ENCODE data around the gene EHD2.
"Not testable (repeated sequence)": the region's sequence is repeated elsewhere in the genome, so short reads cannot be mapped to it uniquely, and the experiment has no call there.

The EHD2 gene

DNA sequence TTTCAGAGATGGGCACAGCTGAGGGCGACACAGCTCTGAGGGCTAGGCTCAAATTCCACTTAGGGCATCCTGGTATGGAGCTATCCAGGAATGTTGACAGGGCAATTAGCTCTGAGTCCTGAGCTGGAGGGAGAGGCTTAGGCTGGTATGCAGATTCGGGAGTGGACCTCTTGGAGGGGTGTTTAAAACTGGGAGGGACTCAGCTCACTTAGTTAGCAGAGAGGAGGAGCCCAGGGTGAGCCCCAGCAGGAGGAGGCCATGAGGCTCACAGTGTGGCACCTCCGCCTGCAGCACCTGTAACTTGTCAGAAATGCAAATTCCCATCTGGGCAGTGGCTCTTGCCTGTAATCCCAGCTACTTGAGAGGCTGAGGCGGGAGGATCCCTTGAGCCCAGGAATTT is 21.9 kb downstream of the EHD2 start:
- peaks cover 3% of the 10 kb centered on the region for H3K27me3 Mint-ChIP-seq (ENCODE audit: low read depth)
- DNase-seq (ENCODE audit: low spot score) = no peak
- H3K4me1 Mint-ChIP-seq (ENCODE audit: low read depth) = peaks cover 3% of the 10 kb centered on the region
- no peaks in the 10 kb centered on the region for H3K36me3 Mint-ChIP-seq (ENCODE audit: low read depth)
- no peak overlapping the region for H3K27ac Mint-ChIP-seq
- no peaks in the 10 kb centered on the region for H3K9me3 Mint-ChIP-seq
- no peak overlapping the region for H3K4me3 Mint-ChIP-seq

DNA sequence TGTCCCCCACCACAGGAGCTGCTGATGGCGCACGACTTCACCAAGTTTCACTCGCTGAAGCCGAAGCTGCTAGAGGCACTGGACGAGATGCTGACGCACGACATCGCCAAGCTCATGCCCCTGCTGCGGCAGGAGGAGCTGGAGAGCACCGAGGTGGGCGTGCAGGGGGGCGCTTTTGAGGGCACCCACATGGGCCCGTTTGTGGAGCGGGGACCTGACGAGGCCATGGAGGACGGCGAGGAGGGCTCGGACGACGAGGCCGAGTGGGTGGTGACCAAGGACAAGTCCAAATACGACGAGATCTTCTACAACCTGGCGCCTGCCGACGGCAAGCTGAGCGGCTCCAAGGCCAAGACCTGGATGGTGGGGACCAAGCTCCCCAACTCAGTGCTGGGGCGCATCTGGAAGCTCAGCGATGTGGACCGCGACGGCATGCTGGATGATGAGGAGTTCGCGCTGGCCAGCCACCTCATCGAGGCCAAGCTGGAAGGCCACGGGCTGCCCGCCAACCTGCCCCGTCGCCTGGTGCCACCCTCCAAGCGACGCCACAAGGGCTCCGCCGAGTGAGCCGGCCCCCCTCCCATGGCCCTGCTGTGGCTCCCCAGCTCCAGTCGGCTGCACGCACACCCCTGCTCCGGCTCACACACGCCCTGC is 27.8 kb downstream of the EHD2 start:
- H3K4me1 Mint-ChIP-seq (ENCODE audit: low read depth) = peaks cover 7% of the 10 kb centered on the region
- peaks cover 3% of the 10 kb centered on the region for H3K36me3 Mint-ChIP-seq (ENCODE audit: low read depth)
- H3K4me3 Mint-ChIP-seq = no peak overlapping the region
- no peak for DNase-seq (ENCODE audit: low spot score)
- H3K27ac Mint-ChIP-seq = no peak overlapping the region
- no peaks in the 10 kb centered on the region for H3K27me3 Mint-ChIP-seq (ENCODE audit: low read depth)
- H3K9me3 Mint-ChIP-seq = no peaks in the 10 kb centered on the region

DNA sequence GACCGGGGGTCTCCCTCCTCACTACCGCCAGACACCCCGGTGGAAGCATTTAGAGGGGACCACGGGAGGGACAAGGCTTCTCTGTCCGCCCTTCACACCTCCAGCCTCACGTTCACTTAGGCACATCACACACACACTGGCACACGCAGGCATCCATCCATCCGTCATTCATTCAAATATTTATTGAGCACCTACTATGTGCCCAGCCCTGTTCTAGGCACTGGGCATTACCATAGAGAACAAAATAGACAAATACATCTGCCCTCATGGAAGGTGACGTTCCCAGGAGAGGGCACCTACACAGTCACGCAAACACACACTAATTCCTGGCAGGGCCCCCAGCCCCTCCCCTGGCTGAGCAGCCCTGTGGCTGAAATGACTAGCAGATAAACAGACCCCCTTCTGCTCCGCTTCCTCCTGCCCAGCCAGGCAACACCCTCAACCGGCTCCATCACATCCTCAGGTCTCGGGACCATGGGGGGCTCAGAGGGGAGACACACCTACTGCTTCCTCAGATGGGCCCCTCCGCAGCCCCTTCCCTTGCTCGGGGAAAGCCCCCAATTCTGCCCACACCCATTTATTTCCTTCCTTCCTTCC is 28.4 kb downstream of the EHD2 start:
- peaks cover 8% of the 10 kb centered on the region for H3K4me1 Mint-ChIP-seq (ENCODE audit: low read depth)
- no peaks in the 10 kb centered on the region for H3K27me3 Mint-ChIP-seq (ENCODE audit: low read depth)
- peak overlapping the region; percentile 8 for H3K4me3 Mint-ChIP-seq
- DNase-seq (ENCODE audit: low spot score) = no peak
- peaks cover 3% of the 10 kb centered on the region for H3K36me3 Mint-ChIP-seq (ENCODE audit: low read depth)
- H3K27ac Mint-ChIP-seq = no peak overlapping the region
- H3K9me3 Mint-ChIP-seq = no peaks in the 10 kb centered on the region

DNA sequence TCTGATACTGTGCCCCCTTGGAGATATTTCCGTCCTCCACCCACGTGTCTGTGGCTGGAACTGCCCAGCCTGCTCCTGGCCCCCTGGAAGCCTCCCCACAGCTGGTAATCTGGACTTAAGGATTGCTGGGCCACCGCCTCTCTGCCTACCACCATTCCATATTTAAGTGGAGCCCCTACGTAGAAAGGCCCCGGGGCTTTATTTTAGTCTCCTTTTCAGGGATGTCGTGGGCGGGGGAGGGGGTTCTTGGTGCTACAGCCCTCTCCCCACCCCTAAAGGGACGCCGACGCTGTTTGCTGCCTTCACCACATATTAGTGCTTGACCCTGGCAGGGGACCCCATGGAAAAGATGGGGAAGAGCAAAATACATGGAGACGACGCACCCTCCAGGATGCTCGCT is 29.4 kb downstream of the EHD2 start:
- no peak overlapping the region for H3K27ac Mint-ChIP-seq
- no peaks in the 10 kb centered on the region for H3K9me3 Mint-ChIP-seq

DNA sequence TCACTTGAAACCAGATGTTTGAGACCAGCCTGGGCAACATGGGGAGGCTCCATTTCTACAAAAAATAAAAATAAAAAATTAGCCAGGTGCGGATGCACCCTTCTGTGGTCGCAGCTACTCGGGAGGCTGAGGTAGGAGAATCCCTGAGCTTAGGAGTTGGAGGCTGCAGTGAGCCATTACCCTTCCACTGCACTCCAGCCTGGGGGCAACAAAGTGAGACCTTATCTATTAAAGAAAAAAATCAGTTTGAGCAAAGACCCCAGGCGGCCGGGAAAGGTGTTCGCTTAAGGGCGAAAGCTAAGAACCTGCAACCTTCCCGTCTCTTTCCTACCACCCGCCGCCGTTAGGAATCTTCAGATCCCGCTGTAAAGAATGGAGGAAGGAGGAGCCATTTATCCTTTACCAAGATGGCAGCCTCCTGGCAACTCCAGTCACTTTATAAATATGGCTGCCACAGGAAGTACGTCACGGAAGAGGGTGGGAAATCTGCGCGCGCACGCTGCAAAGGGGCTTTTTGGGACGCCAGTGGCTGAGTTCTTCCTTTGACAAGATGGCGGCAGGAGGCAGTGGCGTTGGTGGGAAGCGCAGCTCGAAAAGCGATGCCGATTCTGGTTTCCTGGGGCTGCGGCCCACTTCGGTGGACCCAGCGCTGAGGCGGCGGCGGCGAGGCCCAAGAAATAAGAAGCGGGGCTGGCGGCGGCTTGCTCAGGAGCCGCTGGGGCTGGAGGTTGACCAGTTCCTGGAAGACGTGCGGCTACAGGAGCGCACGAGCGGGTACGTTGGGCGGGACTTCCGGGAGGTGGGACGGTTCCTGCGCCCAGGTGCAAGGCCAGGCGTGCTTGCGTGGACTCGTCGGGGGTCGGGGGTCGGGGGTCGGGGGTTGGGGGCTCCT is 32.0 kb downstream of the EHD2 start, which contains the start of gene NOP53:
NOP53 (plus strand) TSS at position 537 of the 892 bp plus-strand sequence; CDS start at position 551, 14 bp downstream.
- peaks cover 26% of the 10 kb centered on the region for H3K4me1 Mint-ChIP-seq (ENCODE audit: low read depth)
- H3K27me3 Mint-ChIP-seq (ENCODE audit: low read depth) = no peaks in the 10 kb centered on the region
- peaks cover 22% of the 10 kb centered on the region for H3K36me3 Mint-ChIP-seq (ENCODE audit: low read depth)
- peak within 1 kb of the TSS; percentile 95 for H3K4me3 Mint-ChIP-seq
- peak; percentile 95 for DNase-seq (ENCODE audit: low spot score)
- H3K27ac Mint-ChIP-seq = peak within 1 kb of the TSS; percentile 100
- H3K9me3 Mint-ChIP-seq = no peaks in the 10 kb centered on the region

More for the DNA sequence above, 29.4 kb downstream of the EHD2 start:
- no peak for DNase-seq (ENCODE audit: low spot score)
- Mint-ChIP-seq H3K27me3 (ENCODE audit: low read depth) (no peaks in the 10 kb centered on the region), H3K36me3 (ENCODE audit: low read depth) (peaks cover 8% of the 10 kb centered on the region), H3K4me1 (ENCODE audit: low read depth) (peaks cover 12% of the 10 kb centered on the region), H3K4me3 (peak overlapping the region; percentile 83)

DNA sequence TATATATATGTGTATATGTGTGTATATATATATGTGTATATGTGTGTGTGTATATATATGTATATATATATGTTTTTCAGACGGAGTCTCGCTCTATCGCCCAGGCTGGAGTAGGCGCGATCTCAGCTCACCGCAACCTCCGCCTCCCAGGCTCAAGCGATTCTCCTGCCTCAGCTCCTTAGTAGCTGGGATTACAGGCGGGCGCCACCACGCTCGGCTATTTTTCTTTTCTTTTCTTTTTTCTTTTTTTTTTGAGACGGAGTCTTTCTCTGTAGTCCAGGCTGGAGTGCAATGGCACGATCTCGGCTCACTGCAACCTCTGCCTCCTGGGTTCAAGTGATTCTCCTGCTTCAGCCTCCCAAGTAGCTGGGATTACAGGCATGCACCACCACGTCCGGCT is 32.9 kb downstream of the EHD2 start:
- Mint-ChIP-seq H3K4me3 (peak overlapping the region; percentile 95), H3K36me3 (ENCODE audit: low read depth) (peaks cover 24% of the 10 kb centered on the region), H3K4me1 (ENCODE audit: low read depth) (peaks cover 26% of the 10 kb centered on the region), H3K27ac (peak overlapping the region; percentile 100)
- DNase-seq (ENCODE audit: low spot score); H3K9me3 Mint-ChIP-seq; H3K27me3 Mint-ChIP-seq (ENCODE audit: low read depth): not testable (repeated sequence)

DNA sequence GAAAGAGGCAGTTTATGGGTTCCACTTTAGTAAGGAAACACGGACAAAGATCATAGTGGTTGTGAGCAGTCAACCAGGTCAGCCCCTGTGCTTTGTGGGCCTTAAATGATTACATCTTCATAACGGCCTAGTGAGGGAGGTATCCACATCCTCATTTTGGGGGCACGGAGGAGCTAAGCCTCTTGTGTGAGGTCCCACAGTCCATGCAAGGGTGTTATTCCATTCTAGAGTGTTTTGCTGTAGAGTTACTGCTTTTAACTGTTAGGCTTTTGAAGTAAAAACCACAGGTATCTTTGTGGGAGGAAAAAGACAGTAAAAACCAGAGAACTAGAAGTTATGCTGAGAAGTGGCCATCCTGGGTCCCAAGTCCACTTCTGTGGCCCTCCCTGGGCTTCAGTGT is 36.1 kb downstream of the EHD2 start:
- no peak for DNase-seq (ENCODE audit: low spot score)
- peaks cover 24% of the 10 kb centered on the region for H3K4me1 Mint-ChIP-seq (ENCODE audit: low read depth)
- peaks cover 43% of the 10 kb centered on the region for H3K36me3 Mint-ChIP-seq (ENCODE audit: low read depth)
- H3K27me3 Mint-ChIP-seq (ENCODE audit: low read depth) = no peaks in the 10 kb centered on the region
- peak overlapping the region; percentile 62 for H3K27ac Mint-ChIP-seq
- H3K4me3 Mint-ChIP-seq = peak overlapping the region; percentile 59
- no peaks in the 10 kb centered on the region for H3K9me3 Mint-ChIP-seq

DNA sequence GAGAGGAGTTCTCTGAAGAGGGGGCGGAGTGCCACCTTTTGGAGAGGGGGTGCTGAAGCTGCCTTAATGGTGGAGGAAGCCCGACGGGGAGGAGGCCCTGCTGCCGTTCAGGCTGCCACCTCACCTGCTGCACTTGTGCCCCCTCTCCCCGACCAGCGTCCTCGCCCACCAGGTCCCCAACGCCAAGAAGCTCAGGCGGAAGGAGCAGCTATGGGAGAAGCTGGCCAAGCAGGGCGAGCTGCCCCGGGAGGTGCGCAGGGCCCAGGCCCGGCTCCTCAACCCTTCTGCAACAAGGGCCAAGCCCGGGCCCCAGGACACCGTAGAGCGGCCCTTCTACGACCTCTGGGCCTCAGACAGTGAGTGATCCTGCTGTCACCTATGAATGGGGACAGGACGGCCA is 37.5 kb downstream of the EHD2 start:
- Mint-ChIP-seq H3K4me1 (ENCODE audit: low read depth) (peaks cover 22% of the 10 kb centered on the region), H3K36me3 (ENCODE audit: low read depth) (peaks cover 39% of the 10 kb centered on the region), H3K27ac (no peak overlapping the region), H3K27me3 (ENCODE audit: low read depth) (no peaks in the 10 kb centered on the region), H3K4me3 (no peak overlapping the region), H3K9me3 (no peaks in the 10 kb centered on the region)
- no peak for DNase-seq (ENCODE audit: low spot score)

DNA sequence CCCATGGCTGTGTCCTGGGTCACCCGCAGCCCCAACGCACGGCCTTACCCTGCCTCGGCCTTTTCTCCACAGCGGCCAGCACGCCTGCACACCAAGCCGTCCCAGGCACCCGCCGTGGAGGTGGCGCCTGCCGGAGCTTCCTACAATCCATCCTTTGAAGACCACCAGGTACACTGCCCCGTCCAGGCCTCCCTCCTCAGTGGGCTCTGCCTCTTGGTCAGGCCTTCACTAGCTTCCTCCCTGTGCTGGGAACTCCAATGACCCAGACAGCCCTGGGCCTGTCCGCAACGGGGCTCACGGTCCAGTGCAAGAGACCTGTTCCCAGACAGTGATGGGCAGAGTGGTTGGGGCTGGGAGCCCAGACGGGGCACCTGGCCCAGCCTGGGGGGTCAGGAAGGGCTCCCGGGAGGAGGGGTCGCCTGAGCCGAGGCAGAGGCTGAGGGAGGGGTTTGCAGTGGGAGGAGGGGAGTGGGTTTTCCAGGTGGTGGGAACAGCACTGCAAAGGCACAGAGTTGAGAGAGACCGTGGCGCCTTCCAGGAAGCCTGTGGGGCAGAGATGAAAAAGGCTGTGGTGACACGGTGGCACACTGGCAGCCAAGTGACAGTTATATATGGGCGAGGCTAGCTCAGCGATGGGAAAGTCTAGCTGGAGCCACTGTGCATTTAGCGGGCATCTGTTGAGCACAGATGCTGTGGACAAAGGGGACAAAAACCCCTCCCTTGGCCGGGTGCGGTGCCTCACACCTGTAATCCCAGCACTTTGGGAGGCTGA is 39.4 kb downstream of the EHD2 start:
- Mint-ChIP-seq H3K4me1 (ENCODE audit: low read depth) (peaks cover 18% of the 10 kb centered on the region), H3K27me3 (ENCODE audit: low read depth) (no peaks in the 10 kb centered on the region), H3K9me3 (no peaks in the 10 kb centered on the region), H3K4me3 (no peak overlapping the region), H3K36me3 (ENCODE audit: low read depth) (peaks cover 47% of the 10 kb centered on the region), H3K27ac (no peak overlapping the region)
- no peak for DNase-seq (ENCODE audit: low spot score)

DNA sequence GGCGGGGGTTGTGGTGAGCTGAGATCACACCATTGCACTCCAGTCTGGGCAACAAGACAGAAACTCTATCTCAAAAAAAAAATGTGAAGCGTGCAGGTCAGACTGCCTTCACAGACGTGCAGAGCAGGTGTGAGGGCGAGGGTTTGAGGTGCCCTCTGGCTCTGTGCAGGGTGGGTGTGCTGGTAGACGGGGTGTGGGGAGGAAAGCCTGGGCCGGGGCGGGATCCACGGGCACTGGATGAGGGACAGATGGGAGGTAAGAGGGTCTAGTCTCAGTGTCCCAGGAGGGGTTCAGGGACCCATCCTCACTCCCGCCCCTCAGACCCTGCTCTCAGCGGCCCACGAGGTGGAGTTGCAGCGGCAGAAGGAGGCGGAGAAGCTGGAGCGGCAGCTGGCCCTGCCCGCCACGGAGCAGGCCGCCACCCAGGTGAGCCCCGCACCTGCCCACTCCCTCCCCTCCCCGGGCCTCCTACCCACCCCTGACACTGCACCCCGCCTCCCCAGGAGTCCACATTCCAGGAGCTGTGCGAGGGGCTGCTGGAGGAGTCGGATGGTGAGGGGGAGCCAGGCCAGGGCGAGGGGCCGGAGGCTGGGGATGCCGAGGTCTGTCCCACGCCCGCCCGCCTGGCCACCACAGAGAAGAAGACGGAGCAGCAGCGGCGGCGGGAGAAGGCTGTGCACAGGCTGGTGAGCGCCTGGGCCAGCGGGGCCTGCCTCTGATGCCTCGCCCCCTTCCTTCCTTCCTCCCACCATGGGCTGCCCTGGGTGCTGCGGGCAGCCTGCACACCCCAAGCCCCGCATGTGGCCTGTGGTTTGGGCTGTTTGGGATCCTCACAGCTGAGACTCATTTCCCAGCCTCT is 41.2 kb downstream of the EHD2 start:
- H3K27ac Mint-ChIP-seq = no peak overlapping the region
- H3K4me1 Mint-ChIP-seq (ENCODE audit: low read depth) = peaks cover 6% of the 10 kb centered on the region
- H3K27me3 Mint-ChIP-seq (ENCODE audit: low read depth) = no peaks in the 10 kb centered on the region
- no peak for DNase-seq (ENCODE audit: low spot score)
- no peaks in the 10 kb centered on the region for H3K9me3 Mint-ChIP-seq
- peaks cover 46% of the 10 kb centered on the region for H3K36me3 Mint-ChIP-seq (ENCODE audit: low read depth)
- no peak overlapping the region for H3K4me3 Mint-ChIP-seq

DNA sequence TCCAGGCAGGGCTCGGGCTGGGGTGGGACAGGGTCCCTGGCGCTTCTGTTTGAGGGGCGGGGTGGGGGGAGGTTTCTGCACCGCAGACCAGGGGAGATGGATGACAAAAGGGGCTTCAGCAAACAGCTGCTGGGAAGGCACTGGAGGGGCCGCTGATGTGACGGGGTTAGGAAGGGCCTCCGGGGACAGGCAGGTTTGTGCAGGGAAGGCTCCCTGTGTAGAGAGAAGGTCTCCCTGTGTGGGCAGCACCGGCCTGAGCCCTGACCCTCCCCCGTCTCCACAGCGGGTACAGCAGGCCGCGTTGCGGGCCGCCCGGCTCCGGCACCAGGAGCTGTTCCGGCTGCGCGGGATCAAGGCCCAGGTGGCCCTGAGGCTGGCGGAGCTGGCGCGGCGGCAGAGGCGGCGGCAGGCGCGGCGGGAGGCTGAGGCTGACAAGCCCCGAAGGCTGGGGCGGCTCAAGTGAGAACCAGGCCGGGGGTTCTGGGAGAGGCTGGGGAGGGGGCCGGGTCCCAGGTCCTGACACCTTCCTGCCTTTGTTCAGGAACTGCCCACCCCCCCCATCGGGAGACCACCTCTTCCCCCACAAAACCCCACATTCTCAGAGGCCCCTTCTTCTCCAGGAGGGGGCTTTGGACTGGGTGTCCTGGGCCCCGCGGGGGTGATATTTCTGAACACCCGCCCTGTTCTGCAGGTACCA is 42.0 kb downstream of the EHD2 start:
- H3K4me3 Mint-ChIP-seq = no peak overlapping the region
- peaks cover 4% of the 10 kb centered on the region for H3K4me1 Mint-ChIP-seq (ENCODE audit: low read depth)
- no peak overlapping the region for H3K27ac Mint-ChIP-seq
- peaks cover 44% of the 10 kb centered on the region for H3K36me3 Mint-ChIP-seq (ENCODE audit: low read depth)
- no peaks in the 10 kb centered on the region for H3K27me3 Mint-ChIP-seq (ENCODE audit: low read depth)
- H3K9me3 Mint-ChIP-seq = no peaks in the 10 kb centered on the region
- no peak for DNase-seq (ENCODE audit: low spot score)

DNA sequence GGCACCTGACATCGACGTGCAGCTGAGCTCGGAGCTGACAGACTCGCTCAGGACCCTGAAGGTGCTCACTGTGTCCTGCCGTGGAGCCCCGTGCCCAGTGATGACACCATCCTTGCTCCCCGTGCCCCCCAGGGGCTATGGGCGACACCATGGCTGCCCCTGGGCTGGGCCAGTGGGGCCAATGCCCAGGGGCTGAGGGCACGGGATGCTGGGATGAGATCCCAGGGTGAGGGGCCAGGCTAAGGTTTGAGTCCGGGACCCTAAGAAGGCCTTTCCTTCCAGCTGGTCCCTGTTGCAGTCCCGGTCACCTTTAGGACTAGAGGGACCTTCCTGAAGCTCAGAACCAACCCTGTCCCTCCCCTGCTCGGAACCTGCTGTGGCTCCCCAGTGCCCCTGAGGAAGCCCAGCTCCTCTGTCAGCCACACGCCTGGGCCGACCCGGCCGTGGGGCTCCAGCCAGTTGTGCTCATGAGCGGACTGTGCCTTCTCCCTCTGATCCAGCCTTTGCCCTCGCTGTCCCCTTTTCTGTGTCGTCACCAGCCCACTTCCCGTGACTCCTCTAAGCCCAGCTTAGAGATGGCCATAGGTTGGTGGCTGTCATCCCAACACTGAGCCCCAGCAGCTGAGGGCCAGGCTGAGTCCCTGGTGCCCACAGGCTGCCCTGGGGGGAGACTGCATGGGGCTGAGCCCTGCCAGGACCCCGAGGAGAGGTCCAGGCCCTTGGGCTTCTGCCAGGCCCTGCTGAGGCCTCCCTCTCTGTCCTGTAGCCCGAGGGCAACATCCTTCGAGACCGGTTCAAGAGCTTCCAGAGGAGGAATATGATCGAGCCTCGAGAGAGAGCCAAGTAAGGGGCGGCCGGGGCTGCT is 42.8 kb downstream of the EHD2 start:
- Mint-ChIP-seq H3K4me1 (ENCODE audit: low read depth) (peaks cover 4% of the 10 kb centered on the region), H3K36me3 (ENCODE audit: low read depth) (peaks cover 44% of the 10 kb centered on the region), H3K9me3 (no peaks in the 10 kb centered on the region), H3K4me3 (no peak overlapping the region), H3K27ac (no peak overlapping the region), H3K27me3 (ENCODE audit: low read depth) (no peaks in the 10 kb centered on the region)
- no peak for DNase-seq (ENCODE audit: low spot score)

Measured in T-helper 2 cell treated with Interferon-gamma antibody and Interleukin-4, amounts not matched to agents 5 μg/mL and 100 μg/mL, for 36 hours (primary cell).